ENCODE data around the gene RIN3.

- TF ChIP-seq EZH2 (IDR thresholded peaks at IDR 0.05; ENCODE audit: borderline replicate concordance, low read depth, low read length, severe bottlenecking) (no peak), CTCF (IDR thresholded peaks at IDR 0.05; ENCODE audit: extremely low read depth in 1 of 2, insufficient read depth in 1 of 2, low read depth in 1 of 2, low read length in 2 of 2) (no peak), POLR2AphosphoS5 (IDR thresholded peaks at IDR 0.05; ENCODE audit: insufficient read depth, low read depth, low read length) (no peak), POLR2A (IDR thresholded peaks at IDR 0.05; ENCODE audit: low read depth, low read length) (no peak), GATA2 (IDR thresholded peaks at IDR 0.05; ENCODE audit: insufficient read depth, insufficient read length, low read depth, low read length) (no peak), FOS (IDR thresholded peaks at IDR 0.05; ENCODE audit: borderline replicate concordance, insufficient read depth, low read length) (no peak), MYC (IDR thresholded peaks at IDR 0.05; ENCODE audit: low read depth, low read length) (no peak)
- TF ChIP-seq, protein P1, sequence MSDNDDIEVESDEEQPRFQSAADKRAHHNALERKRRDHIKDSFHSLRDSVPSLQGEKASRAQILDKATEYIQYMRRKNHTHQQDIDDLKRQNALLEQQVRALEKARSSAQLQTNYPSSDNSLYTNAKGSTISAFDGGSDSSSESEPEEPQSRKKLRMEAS (IDR thresholded peaks at IDR 0.05; ENCODE audit: insufficient read depth, insufficient read length): no peak
These were observed 42.0 kb downstream of the RIN3 start for GRCh38 chr14:92555465-92556111.
